Measurements from ENCODE around the gene ETNK2.

ETNK2 gene

GRCh38 chr1:204081164-204081790 is 70.6 kb downstream of the ETNK2 start:
- peaks cover 9% of the 10 kb centered on the region for H3K36me3 ChIP-seq (ENCODE audit: insufficient read depth, insufficient read length, low read length)
- peak overlapping the region; percentile 29 for H3K9ac ChIP-seq (ENCODE audit: insufficient read length, low read depth)
- no peaks in the 10 kb centered on the region for H3K9me3 ChIP-seq (ENCODE audit: insufficient read depth, low read length)
- TF ChIP-seq YY1 (IDR thresholded peaks at IDR 0.05; ENCODE audit: insufficient read depth, insufficient read length) (no peak), ZNF274 (IDR thresholded peaks at IDR 0.05; ENCODE audit: low read depth, low read length) (no peak), SUZ12 (IDR thresholded peaks at IDR 0.05; ENCODE audit: extremely low read depth, insufficient read depth, insufficient read length) (no peak)
- H3K27me3 ChIP-seq (ENCODE audit: insufficient read depth, insufficient read length), result no peaks in the 10 kb centered on the region
- peaks cover 45% of the 10 kb centered on the region for H3K4me1 ChIP-seq (ENCODE audit: insufficient read depth, insufficient read length)
- DNase-seq (ENCODE audit: low read depth, low spot score), result no peak
- no peak overlapping the region for H3K4me3 ChIP-seq (ENCODE audit: insufficient read length, low read depth)

Measured in NT2/D1 (cell line).